Naive thymus-derived CD8-positive, alpha-beta T cell (primary cell): ENCODE data around the gene ABCC4. TPM values are rescaled to one million over a fixed set of nuclear protein-coding genes. Genes with fewer than 3 reads are reported as not detected.

ENCODE experiments used
- ATAC-seq, 2 donors: fragments of 150-1000 bp; cut with Tn5 transposase in 1 of 2; sonication (Bioruptor Pico), chemical (Tn5 transposase) in 1 of 2; 1 replicate in 1 of 2; 2 replicates in 1 of 2; pipeline ENCODE4 v1.10.0; 2021; ENCODE audit warnings: mild to moderate bottlenecking in 2 of 2, moderate library complexity in 2 of 2
- POLR2A ChIA-PET: fragments of 350-600 bp; sonication (Branson Sonifier 250); formaldehyde crosslinking; loops from one replicate; lab custom pipeline; 2021; ENCODE audit warnings: antibody characterized with exemption; lab: Charles Lee
- DNase-seq, 10 donors: peaks; one replicate each; pipeline versions ENCODE4 v3.0.0 to v3.0.0-alpha.2; 2020 to 2022
- H3K27ac Mint-ChIP-seq, 10 donors: one replicate each; pipeline ENCODE4 v1.8.0; 2020 to 2022; ENCODE audit warnings: mild to moderate bottlenecking in 10 of 10, mixed read lengths in 10 of 10, moderate library complexity in 4 of 10, inconsistent platforms in 1 of 10
- H3K27me3 Mint-ChIP-seq, 5 donors: one replicate each; pipeline ENCODE4 v1.8.0; 2021 to 2022; ENCODE audit warnings: mixed read lengths in 5 of 5
- H3K36me3 Mint-ChIP-seq, 3 donors: one replicate each; pipeline ENCODE4 v1.8.0; 2020 to 2022; ENCODE audit warnings: mixed read lengths in 3 of 3, mild to moderate bottlenecking in 2 of 3, inconsistent platforms in 1 of 3
- H3K4me1 Mint-ChIP-seq, 4 donors: one replicate each; pipeline ENCODE4 v1.8.0; 2021 to 2022; ENCODE audit warnings: mixed read lengths in 4 of 4
- H3K4me3 Mint-ChIP-seq, 10 donors: one replicate each; pipeline ENCODE4 v1.8.0; 2020 to 2022; ENCODE audit warnings: mild to moderate bottlenecking in 10 of 10, mixed read lengths in 10 of 10, moderate library complexity in 6 of 10, inconsistent platforms in 1 of 10
- H3K9me3 Mint-ChIP-seq, 9 donors: one replicate each; pipeline ENCODE4 v1.8.0; 2020 to 2022; ENCODE audit warnings: mixed read lengths in 9 of 9, mild to moderate bottlenecking in 3 of 9, inconsistent platforms in 1 of 9, moderate library complexity in 1 of 9
- polyA plus RNA-seq, 3 donors: library from polyadenylated mRNA; unstranded; fragments of 300-500 nt; fragmentation: Illumina TruSeq; gene quantifications; one replicate each; pipeline ENCODE4 v1.2.3, GENCODE V29; 2021
- total RNA-seq, 8 experiments: library from RNA in 2 of 8; stranded (reverse) in 2 of 8; gene quantifications; one replicate each; pipeline ENCODE4 v1.2.3 and lab custom pipeline; 2021 to 2026

Gene ABCC4
- total and polyA plus RNA-seq, 5 experiments from 2014 or later, result 3.5 to 9.2 (median 4.4) TPM

DNA sequence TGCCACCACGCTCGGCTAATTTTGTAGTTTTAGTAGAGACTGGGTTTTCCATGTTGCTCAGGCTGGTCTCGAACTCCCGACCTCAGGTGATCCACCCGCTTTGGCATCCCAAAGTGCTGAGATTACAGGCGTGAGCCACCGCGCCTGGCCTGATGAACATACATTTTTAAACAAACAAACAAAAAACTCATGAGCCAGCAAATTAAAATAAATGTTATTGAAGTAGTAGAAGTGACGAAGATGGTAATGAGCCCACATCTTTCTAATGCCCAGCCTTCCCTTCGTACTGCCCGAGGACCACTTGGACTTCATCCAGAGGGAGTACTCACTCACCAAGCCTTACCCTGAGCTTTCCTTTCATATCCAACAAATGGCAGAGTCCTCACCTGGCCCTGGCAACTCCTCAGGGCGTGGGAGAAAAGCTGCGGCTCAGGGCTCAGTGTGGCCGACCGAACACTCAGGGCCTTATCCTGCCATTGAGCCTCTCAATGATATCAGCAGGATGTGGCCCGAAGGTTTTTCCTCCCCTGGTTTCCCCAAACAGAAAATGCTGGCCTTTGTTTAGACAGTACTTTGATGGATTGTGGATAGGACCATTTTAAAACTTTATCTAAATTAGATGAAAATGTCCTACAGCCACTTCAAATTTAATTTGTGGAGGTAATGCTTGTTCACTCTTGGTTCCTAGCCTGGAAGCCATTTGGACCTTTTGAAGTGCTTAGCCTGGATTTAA is 22.8 kb upstream of the ABCC4 start:
- H3K27ac Mint-ChIP-seq, result no peak overlapping the region
- ATAC-seq, result no peak
- no peak for DNase-seq
- H3K4me3 Mint-ChIP-seq, result no peak overlapping the region
- H3K9me3 Mint-ChIP-seq, result no peaks in the 10 kb centered on the region
- no peaks in the 10 kb centered on the region for H3K4me1 Mint-ChIP-seq
- H3K27me3 Mint-ChIP-seq, result peaks cover 0 to 10% (median 0%) of the 10 kb centered on the region in 5 donors
- POLR2A ChIA-PET, result no interaction called here
- no peaks in the 10 kb centered on the region for H3K36me3 Mint-ChIP-seq

- Mint-ChIP-seq H3K27ac (no peak overlapping the region), H3K36me3 (peaks cover 0 to 4% (median 0%) of the 10 kb centered on the region in 3 donors), H3K9me3 (peaks cover 0 to 2% (median 0%) of the 10 kb centered on the region in 9 donors), H3K4me3 (no peak overlapping the region), H3K27me3 (peaks cover 0 to 5% (median 2%) of the 10 kb centered on the region in 5 donors), H3K4me1 (no peaks in the 10 kb centered on the region)
- DNase-seq, result no peak
- no peak for ATAC-seq
- POLR2A ChIA-PET, result no interaction called here
These were observed 18.5 kb upstream of the ABCC4 start for GRCh38 chr13:95319551-95320274.

- Mint-ChIP-seq H3K36me3 (peaks cover 0 to 4% (median 0%) of the 10 kb centered on the region in 3 donors), H3K4me3 (no peak overlapping the region), H3K9me3 (peaks cover 0 to 2% (median 0%) of the 10 kb centered on the region in 9 donors), H3K27me3 (peaks cover 0 to 5% (median 2%) of the 10 kb centered on the region in 5 donors), H3K4me1 (no peaks in the 10 kb centered on the region), H3K27ac (no peak overlapping the region)
- POLR2A ChIA-PET, result no interaction called here
- ATAC-seq, result no peak
- DNase-seq, result no peak
These were observed 16.1 kb upstream of the ABCC4 start for GRCh38 chr13:95317039-95317989.

DNA sequence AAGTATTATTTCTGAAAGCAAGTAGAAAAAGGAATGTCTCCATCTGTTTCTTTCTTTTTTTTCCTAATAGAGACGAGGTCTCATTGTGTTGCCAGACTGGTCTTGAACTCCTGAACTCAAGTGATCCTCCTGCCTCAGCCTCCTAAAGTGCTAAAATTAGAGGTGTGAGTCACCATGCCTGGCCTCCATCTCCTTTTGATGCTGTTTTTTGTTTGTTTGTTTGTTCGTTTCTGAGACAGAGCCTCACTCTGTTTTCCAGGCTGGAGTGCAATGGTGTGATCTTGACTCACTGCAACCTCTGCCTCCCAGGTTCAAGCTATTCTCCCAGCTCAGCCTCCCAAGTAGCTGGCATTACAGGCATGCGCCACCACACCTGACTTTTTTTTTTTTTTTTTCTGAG is 14.5 kb upstream of the ABCC4 start:
- ATAC-seq (no peak), DNase-seq (no peak)
- peaks cover 0 to 4% (median 0%) of the 10 kb centered on the region in 3 donors for H3K36me3 Mint-ChIP-seq
- no peak overlapping the region for H3K27ac Mint-ChIP-seq
- H3K27me3 Mint-ChIP-seq, result peaks cover 0 to 5% (median 3%) of the 10 kb centered on the region in 5 donors
- H3K9me3 Mint-ChIP-seq, result peaks cover 0 to 2% (median 0%) of the 10 kb centered on the region in 9 donors
- H3K4me1 Mint-ChIP-seq, result no peaks in the 10 kb centered on the region
- POLR2A ChIA-PET, result no interaction called here
- H3K4me3 Mint-ChIP-seq, result no peak overlapping the region

- no peaks in the 10 kb centered on the region for H3K9me3 Mint-ChIP-seq
- POLR2A ChIA-PET, result no interaction called here
- no peak overlapping the region for H3K4me3 Mint-ChIP-seq
- H3K27me3 Mint-ChIP-seq, result peaks cover 0 to 6% (median 0%) of the 10 kb centered on the region in 5 donors
- ATAC-seq, result no peak
- DNase-seq, result no peak
- H3K27ac Mint-ChIP-seq, result no peak overlapping the region
- no peaks in the 10 kb centered on the region for H3K36me3 Mint-ChIP-seq
- peaks cover 0 to 3% (median 0%) of the 10 kb centered on the region in 4 donors for H3K4me1 Mint-ChIP-seq
These were observed 6.3 kb upstream of the ABCC4 start for GRCh38 chr13:95307507-95307906.

- Mint-ChIP-seq H3K4me1 (peaks cover 5 to 21% (median 18%) of the 10 kb centered on the region in 4 donors), H3K27me3 (peaks cover 0 to 6% (median 0%) of the 10 kb centered on the region in 5 donors), H3K9me3 (no peaks in the 10 kb centered on the region), H3K27ac (no peak overlapping the region), H3K36me3 (no peaks in the 10 kb centered on the region), H3K4me3 (no peak overlapping the region)
- ATAC-seq (no peak), DNase-seq (no peak)
- POLR2A ChIA-PET, result no interaction called here
These were observed 3.2 kb upstream of the ABCC4 start for GRCh38 chr13:95304453-95304852.

DNA sequence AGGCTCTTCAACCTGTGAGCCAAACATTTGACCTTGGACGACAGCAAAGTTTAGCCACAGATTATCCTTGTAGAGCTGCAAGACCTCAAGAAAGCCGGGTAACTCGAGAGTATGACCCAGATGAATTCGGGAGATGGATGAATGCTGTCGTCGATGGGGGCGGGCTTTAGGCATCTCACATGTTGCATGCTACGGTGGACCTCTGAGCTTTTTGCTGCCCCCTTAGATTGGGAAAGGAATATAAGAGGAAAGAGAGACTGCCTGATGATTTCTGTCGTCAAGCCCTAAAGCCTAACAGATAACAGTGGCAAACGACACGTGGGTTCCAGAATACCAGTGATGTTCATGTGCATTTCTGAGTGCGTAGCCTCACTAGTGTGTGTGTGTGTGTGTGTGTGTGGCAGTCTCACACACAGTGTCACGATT is 730 bp upstream of the ABCC4 start:
- Mint-ChIP-seq H3K36me3 (no peaks in the 10 kb centered on the region), H3K4me1 (peaks cover 10 to 30% (median 26%) of the 10 kb centered on the region in 4 donors), H3K27ac (peak overlapping the region in 4 of 10 donors; percentile 12 to 65 (median 42)), H3K9me3 (no peaks in the 10 kb centered on the region), H3K4me3 (peak overlapping the region; percentile 75 to 88 (median 81)), H3K27me3 (peaks cover 0 to 6% (median 0%) of the 10 kb centered on the region in 5 donors)
- ATAC-seq (no peak), DNase-seq (peak in 3 of 10 donors; percentile 8 to 16 (median 10))
- POLR2A ChIA-PET, result interaction anchor here (0.9 kb wide), 1 partner anchor 112 kb away, joined by 3 read pairs; no protein-coding TSS in a partner anchor

- Mint-ChIP-seq H3K9me3 (no peaks in the 10 kb centered on the region), H3K4me1 (peaks cover 12 to 35% (median 27%) of the 10 kb centered on the region in 4 donors), H3K27me3 (peaks cover 0 to 6% (median 0%) of the 10 kb centered on the region in 5 donors), H3K36me3 (no peaks in the 10 kb centered on the region), H3K27ac (peak overlapping the region in 6 of 10 donors; percentile 49 to 93 (median 70)), H3K4me3 (peak overlapping the region; percentile 85 to 95 (median 90))
- ATAC-seq (peak; percentile 64 to 65), DNase-seq (peak; percentile 5 to 73 (median 32))
- POLR2A ChIA-PET, result interaction anchor here (0.9 kb wide), 1 partner anchor 111 kb away, joined by 3 read pairs; no protein-coding TSS in a partner anchor
These were observed 547 bp downstream of the ABCC4 start for GRCh38 chr13:95300625-95301182.

- ATAC-seq (no peak), DNase-seq (no peak)
- no peaks in the 10 kb centered on the region for H3K9me3 Mint-ChIP-seq
- no peaks in the 10 kb centered on the region for H3K36me3 Mint-ChIP-seq
- peaks cover 0 to 6% (median 0%) of the 10 kb centered on the region in 5 donors for H3K27me3 Mint-ChIP-seq
- POLR2A ChIA-PET, result no interaction called here
- H3K4me1 Mint-ChIP-seq, result peaks cover 12 to 35% (median 27%) of the 10 kb centered on the region in 4 donors
- H3K4me3 Mint-ChIP-seq, result peak overlapping the region in 9 of 10 donors; percentile 23 to 95 (median 85)
- peak overlapping the region in 3 of 10 donors; percentile 33 to 81 (median 52) for H3K27ac Mint-ChIP-seq
These were observed 2.2 kb downstream of the ABCC4 start for GRCh38 chr13:95298971-95299621.

DNA sequence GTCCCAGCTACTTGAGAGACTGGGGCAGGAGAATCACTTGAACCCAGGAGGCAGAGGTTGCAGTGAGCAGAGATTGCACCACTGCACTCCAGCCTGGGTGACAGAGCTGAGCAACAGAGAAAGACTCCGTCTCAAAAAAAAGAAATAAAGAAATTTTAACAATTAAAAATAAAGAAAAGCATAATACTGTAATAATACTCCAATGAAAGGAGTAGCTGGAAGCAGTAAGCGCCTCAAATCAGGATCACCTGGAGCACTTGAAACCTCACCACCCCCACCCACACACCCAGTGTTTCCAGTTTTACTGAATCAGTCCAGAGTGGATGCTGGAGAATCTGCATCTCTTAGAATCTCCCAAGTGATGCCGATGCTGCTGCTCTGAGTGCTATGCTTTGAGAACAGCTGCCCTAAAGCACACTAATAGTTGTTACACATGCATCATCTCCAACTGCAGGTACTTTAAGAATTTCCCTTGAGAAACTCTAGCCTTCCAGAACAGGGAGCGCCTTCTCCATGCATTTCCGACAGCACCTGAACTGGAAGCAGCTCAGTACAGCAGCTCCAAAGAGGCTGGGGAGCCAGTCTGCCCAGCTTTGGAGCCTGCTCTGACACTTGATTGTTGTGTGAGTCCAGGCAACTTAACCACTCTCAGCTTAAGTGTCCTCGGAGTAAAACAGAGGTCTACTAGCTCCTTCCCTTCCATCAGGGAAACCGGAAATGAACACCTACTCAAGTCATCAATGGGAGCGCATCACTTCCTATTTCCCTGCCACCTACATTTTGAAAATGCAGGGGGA is 2.9 kb downstream of the ABCC4 start:
- Mint-ChIP-seq H3K36me3 (no peaks in the 10 kb centered on the region), H3K4me3 (peak overlapping the region in 3 of 10 donors; percentile 19 to 39 (median 20)), H3K9me3 (no peaks in the 10 kb centered on the region), H3K4me1 (peaks cover 12 to 35% (median 27%) of the 10 kb centered on the region in 4 donors), H3K27me3 (peaks cover 0 to 6% (median 0%) of the 10 kb centered on the region in 5 donors), H3K27ac (no peak overlapping the region)
- DNase-seq (no peak), ATAC-seq (no peak)
- POLR2A ChIA-PET, result no interaction called here
